AG04449 (cell line): Measurements from ENCODE around the gene DEPDC4.

Experiments
- CTCF ChIA-PET: fragments of 350-600 bp; formaldehyde crosslinking; extraction: SDS; loops from one replicate; lab custom pipeline; 2021; ENCODE audit warnings: antibody characterized with exemption; lab: Yijun Ruan, JAX
- POLR2A ChIA-PET: fragments of 400-600, 350-600 bp; formaldehyde crosslinking; extraction: SDS; loops from one replicate; lab custom pipeline; 2020; ENCODE audit warnings: antibody characterized with exemption, inconsistent platforms; lab: Yijun Ruan, JAX
- DNase-seq: peaks from one replicate; pipeline ENCODE4 v3.0.0-alpha.2; 2010; ENCODE audit warnings: low read depth, low spot score
- H3K4me3 ChIP-seq: 2 replicates; pipeline ENCODE4 v1.5.1; 2011; ENCODE audit warnings: low read depth, mild to moderate bottlenecking, control low read depth, low read length
- TF ChIP-seq, protein P1 (sequence below): IDR thresholded peaks from one replicate; pipeline ENCODE4 v1.5.1; 2011; ENCODE audit warnings: mild to moderate bottlenecking, moderate library complexity, low read length, control low read depth, inconsistent platforms; ENCODE audit not compliant: insufficient read depth; ENCODE audit errors: missing control alignments

DEPDC4 gene

GRCh38 chr12:100251917-100252316 is 15.0 kb downstream of the DEPDC4 start:
- H3K4me3 ChIP-seq = no peak overlapping the region
- no peak for DNase-seq
- ChIA-PET CTCF (no interaction called here), POLR2A (no interaction called here)
- TF ChIP-seq, protein P1, sequence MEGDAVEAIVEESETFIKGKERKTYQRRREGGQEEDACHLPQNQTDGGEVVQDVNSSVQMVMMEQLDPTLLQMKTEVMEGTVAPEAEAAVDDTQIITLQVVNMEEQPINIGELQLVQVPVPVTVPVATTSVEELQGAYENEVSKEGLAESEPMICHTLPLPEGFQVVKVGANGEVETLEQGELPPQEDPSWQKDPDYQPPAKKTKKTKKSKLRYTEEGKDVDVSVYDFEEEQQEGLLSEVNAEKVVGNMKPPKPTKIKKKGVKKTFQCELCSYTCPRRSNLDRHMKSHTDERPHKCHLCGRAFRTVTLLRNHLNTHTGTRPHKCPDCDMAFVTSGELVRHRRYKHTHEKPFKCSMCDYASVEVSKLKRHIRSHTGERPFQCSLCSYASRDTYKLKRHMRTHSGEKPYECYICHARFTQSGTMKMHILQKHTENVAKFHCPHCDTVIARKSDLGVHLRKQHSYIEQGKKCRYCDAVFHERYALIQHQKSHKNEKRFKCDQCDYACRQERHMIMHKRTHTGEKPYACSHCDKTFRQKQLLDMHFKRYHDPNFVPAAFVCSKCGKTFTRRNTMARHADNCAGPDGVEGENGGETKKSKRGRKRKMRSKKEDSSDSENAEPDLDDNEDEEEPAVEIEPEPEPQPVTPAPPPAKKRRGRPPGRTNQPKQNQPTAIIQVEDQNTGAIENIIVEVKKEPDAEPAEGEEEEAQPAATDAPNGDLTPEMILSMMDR = no peak

GRCh38 chr12:100249941-100250340 is 16.9 kb downstream of the DEPDC4 start:
- ChIA-PET CTCF (no interaction called here), POLR2A (no interaction called here)
- DNase-seq = no peak
- H3K4me3 ChIP-seq = no peak overlapping the region
- TF ChIP-seq, protein P1 = no peak

DNA sequence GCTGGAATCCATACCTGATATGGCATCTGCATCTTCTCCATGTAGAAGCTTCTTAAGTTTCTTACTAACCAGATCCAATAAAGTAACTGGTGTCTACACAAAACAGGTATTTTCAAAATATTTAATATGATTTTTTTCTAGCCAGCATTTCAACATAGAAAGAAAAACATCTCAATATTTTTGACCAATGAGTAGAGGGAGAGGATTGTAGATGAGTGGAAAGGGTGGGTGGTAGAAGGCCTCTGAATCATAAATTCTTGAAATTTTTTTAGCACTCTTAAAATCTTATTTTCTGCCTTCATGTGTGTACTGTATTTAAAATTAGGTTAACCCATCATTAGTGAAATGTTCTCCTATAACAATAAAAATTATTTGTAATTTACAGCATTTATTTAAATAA is 18.0 kb downstream of the DEPDC4 start:
- ChIA-PET CTCF (interaction anchor here (0.9 to 1.1 kb wide), 2 partner anchors 14 to 31 kb away, joined by 3 to 4 read pairs; no protein-coding TSS in a partner anchor), POLR2A (no interaction called here)
- DNase-seq = no peak
- H3K4me3 ChIP-seq = no peak overlapping the region
- TF ChIP-seq, protein P1 = no peak

DNA sequence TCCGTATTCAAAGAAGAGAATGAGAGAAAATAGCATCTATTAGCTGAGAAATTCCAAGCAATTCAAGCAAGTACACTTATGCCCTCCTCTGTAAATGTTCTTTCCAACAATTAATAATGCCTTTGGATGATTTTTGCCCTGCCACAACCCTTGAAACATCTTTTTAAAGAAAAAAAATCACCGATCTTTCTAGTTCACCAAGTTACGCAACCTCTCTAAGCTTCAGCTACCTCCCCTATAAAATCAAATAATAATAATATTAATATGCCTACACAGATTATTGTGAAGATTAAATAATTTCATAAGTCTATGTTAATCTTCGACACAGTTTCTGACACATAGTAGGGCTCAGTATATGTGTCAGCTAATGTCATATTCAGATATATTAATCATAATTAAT is 19.1 kb downstream of the DEPDC4 start:
- TF ChIP-seq, protein P1 = no peak
- CTCF ChIA-PET = interaction anchor here (4.0 kb wide), 1 partner anchor 13 kb away, joined by 30 read pairs; no protein-coding TSS in a partner anchor
- POLR2A ChIA-PET = no interaction called here

GRCh38 chr12:100243137-100243536 is 23.7 kb downstream of the DEPDC4 start:
- no peak overlapping the region for H3K4me3 ChIP-seq
- POLR2A ChIA-PET = no interaction called here
- TF ChIP-seq, protein P1 = no peak
- DNase-seq = no peak
- CTCF ChIA-PET = interaction anchor here (0.7 kb wide), 1 partner anchor 8 kb away, joined by 4 read pairs; no protein-coding TSS in a partner anchor

More for the DNA sequence above, 19.1 kb downstream of the DEPDC4 start:
- H3K4me3 ChIP-seq = no peak overlapping the region
- no peak for DNase-seq

DNA sequence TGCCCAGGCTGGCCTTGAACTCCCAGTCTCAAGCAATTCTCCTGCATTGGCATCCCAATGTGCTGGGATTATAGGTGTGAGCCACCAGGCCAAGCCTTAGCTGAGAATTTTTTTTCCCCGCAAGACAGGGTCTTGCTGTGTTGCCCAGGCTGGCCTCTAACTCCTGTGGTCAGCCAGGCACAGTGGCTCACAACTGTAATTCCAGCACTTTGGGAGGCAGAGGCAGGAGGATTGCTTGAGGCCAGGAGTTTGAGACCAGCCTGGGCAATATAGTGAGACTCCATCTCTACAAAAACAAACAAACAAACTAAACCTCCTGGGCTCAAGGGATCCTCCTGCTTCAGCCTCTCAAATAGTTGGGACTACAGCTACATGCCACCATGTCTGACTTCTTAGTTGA is 27.3 kb downstream of the DEPDC4 start:
- H3K4me3 ChIP-seq = no peak overlapping the region
- DNase-seq = no peak
- ChIA-PET POLR2A (no interaction called here), CTCF (interaction anchor here (0.9 kb wide), 1 partner anchor 316 kb away, joined by 5 read pairs; no protein-coding TSS in a partner anchor)
- TF ChIP-seq, protein P1 = no peak
